Right atrium auricular region (tissue), 2 donors: Measurements from ENCODE around the gene TOP3A. TPM values are rescaled to one million over a fixed set of nuclear protein-coding genes. Genes with fewer than 3 reads are reported as not detected.

Experiments used
- DNase-seq: peaks from one replicate; pipeline ENCODE4 v3.0.0-alpha.2; 2019; ENCODE audit warnings: low spot score
- H3K27ac ChIP-seq, 2 donors: fragments of 200-600 bp; sonication (generic); 1 replicate in 1 of 2; 2 replicates in 1 of 2; pipeline ENCODE4 v1.5.1; 2016 to 2019
- H3K27me3 ChIP-seq, 2 donors: fragments of 200-600 bp; sonication (generic); one replicate each; pipeline versions ENCODE4 v1.5.1 to v1.6.0; 2017 to 2019
- H3K36me3 ChIP-seq: fragments of 200-600 bp; sonication (generic); one replicate; pipeline ENCODE4 v1.5.1; 2016
- H3K4me1 ChIP-seq, 2 donors: fragments of 200-600 bp; sonication (generic); one replicate each; pipeline versions ENCODE4 v1.5.1 to v1.6.0; 2017 to 2019
- H3K4me3 ChIP-seq, 2 donors: fragments of 200-600 bp; sonication (generic); 1 replicate in 1 of 2; 2 replicates in 1 of 2; pipeline ENCODE4 v1.5.1; 2017 to 2019; ENCODE audit warnings: mild to moderate bottlenecking in 1 of 2, moderate library complexity in 1 of 2
- H3K9me3 ChIP-seq, 2 donors: fragments of 200-600 bp; sonication (generic); one replicate each; pipeline ENCODE4 v1.5.1; 2019
- CTCF ChIP-seq, 2 donors: fragments of 200-600 bp; sonication (generic); IDR thresholded peaks; one replicate each; pipeline ENCODE4 v1.5.1; 2019; ENCODE audit warnings: antibody characterized with exemption in 2 of 2
- microRNA-seq, 2 donors: library from miRNA; unstranded; fragments of <30 nt; microRNA quantifications; one replicate each; pipeline ENCODE4, GENCODE V29; 2016 to 2017; ENCODE audit warnings: borderline number of aligned reads in 2 of 2, borderline replicate concordance in 1 of 2
- total RNA-seq, 2 donors: library from RNA; depleted of rRNA; stranded (reverse); fragments of >200 nt; gene quantifications; one replicate each; pipeline ENCODE4 v1.1.0, GENCODE V29; 2016

The TOP3A gene
- total RNA-seq, 2 donors from 2014 or later, result 12.6 to 18.8 TPM

DNA sequence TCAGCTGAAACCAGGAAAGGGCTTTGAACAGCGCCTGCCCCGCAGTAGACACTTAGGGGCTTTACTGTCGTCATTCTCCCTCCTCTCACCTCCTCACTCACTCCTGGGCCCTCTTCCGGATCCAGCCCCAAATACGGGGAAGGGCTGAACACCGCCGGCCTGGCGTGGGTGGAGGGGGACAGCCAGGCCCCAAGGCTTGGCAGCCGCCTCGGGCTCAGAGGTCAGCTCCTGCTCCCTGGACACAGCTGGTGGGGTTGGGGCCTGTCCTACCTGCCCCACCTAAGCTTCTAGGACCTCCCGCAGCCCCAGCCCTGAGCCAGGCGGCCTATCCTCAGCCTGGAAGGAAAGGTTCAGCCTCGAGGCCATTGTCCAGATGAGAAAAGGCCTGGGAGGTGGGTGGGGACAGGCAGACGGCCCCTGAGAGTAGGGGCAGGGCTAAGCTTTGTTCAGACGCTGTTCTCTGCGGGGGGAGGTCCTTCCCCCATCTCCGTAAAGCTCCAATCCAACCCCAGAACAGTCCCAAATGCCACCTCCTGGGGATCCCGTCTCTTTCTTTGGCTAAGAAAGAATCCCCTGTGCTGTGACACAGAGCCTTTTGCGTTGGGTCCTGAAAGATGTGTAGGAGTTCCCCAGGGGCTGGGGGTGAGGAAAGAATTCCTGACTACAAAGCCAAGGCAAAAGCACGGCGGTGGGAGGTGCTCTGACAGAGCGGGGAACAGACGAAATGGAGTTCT lies 90.2 kb downstream of the TOP3A start:
- TF ChIP-seq CTCF (IDR thresholded peaks at IDR 0.05), result no peak
- peak overlapping the region; percentile 51 to 73 for H3K27ac ChIP-seq
- no peaks in the 10 kb centered on the region for H3K9me3 ChIP-seq
- no peaks in the 10 kb centered on the region for H3K27me3 ChIP-seq
- H3K36me3 ChIP-seq, result no peaks in the 10 kb centered on the region
- DNase-seq, result peak; percentile 63
- peak overlapping the region; percentile 25 to 46 for H3K4me3 ChIP-seq
- H3K4me1 ChIP-seq, result peaks cover 0 to 22% of the 10 kb centered on the region in 2 donors

DNA sequence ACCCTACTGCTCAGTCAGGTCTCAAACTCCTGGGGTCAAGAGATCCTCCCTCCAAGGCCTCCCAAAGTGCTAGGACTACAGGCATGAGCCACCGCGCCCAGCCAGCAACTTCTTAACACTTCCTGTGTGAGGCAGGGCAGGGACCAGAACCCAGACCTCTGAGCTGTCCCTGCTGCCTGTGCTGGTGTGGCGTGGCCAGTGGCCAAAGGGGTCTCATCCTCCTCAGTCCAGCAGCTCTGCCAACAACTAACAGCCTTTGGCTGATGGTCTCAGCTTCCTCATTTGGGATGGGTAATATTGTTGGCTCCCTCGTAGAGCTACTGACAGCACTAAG lies 90.8 kb downstream of the TOP3A start:
- peak overlapping the region; percentile 51 to 73 for H3K27ac ChIP-seq

More for the DNA sequence above, 90.8 kb downstream of the TOP3A start:
- TF ChIP-seq CTCF (IDR thresholded peaks at IDR 0.05), result no peak
- Histone ChIP-seq H3K4me1 (peaks cover 0 to 26% of the 10 kb centered on the region in 2 donors), H3K4me3 (no peak overlapping the region), H3K9me3 (no peaks in the 10 kb centered on the region), H3K36me3 (no peaks in the 10 kb centered on the region), H3K27me3 (no peaks in the 10 kb centered on the region)
- DNase-seq, result no peak

Small RNA genes within 50 kb of the gene (microRNA-seq; reads per million reads assigned to microRNA genes)
- 0 reads per million in 2 donors for gene MIR6778

Other genes starting within 250 kb of the TOP3A start
- gene DRG2, start 227.0 kb downstream of the TOP3A start, total RNA-seq, result 10 to 100 TPM; 18.2 to 27.7 TPM
- under 1 TPM in 1 of 2 donors, not detected in 1; 0.20 TPM for gene MYO15A, start 206.2 kb downstream of the TOP3A start, total RNA-seq
- gene ALKBH5, start 131.2 kb downstream of the TOP3A start, total RNA-seq, result 100 to 1,000 TPM; 177 to 193 TPM
- gene LLGL1, start 89.4 kb downstream of the TOP3A start, total RNA-seq, result 10 to 100 TPM; 12.6 to 16.7 TPM
- 100 to 1,000 TPM; 232 to 306 TPM for gene FLII, start 56.3 kb downstream of the TOP3A start, total RNA-seq
- gene MIEF2, start 54.3 kb downstream of the TOP3A start, total RNA-seq, result 10 to 100 TPM; 14.1 to 20.2 TPM
- gene SMCR8, start 299 bp upstream of the TOP3A start, total RNA-seq, result 10 to 100 TPM; 11.1 to 11.4 TPM
- 1 to 10 TPM; 5.1 to 8.5 TPM for gene SHMT1, start 48.6 kb upstream of the TOP3A start, total RNA-seq
- not detected for gene EVPLL, start 62.8 kb upstream of the TOP3A start, total RNA-seq
- not detected for gene LGALS9C, start 161.8 kb upstream of the TOP3A start, total RNA-seq